NT2/D1 (cell line): ENCODE results near the gene AFF3.

Experiments
- SUZ12 ChIP-seq: IDR thresholded peaks from 2 replicates; pipeline ENCODE4 v1.6.1; 2011; ENCODE audit not compliant: insufficient read length, insufficient read depth; ENCODE audit errors: extremely low read depth
- YY1 ChIP-seq: IDR thresholded peaks from 2 replicates; pipeline ENCODE4 v1.6.1; 2011; ENCODE audit not compliant: insufficient read length, insufficient read depth
- ZNF274 ChIP-seq: IDR thresholded peaks from 2 replicates; pipeline ENCODE4 v1.6.1; 2011; ENCODE audit warnings: mild to moderate bottlenecking, low read depth, low read length

DNA sequence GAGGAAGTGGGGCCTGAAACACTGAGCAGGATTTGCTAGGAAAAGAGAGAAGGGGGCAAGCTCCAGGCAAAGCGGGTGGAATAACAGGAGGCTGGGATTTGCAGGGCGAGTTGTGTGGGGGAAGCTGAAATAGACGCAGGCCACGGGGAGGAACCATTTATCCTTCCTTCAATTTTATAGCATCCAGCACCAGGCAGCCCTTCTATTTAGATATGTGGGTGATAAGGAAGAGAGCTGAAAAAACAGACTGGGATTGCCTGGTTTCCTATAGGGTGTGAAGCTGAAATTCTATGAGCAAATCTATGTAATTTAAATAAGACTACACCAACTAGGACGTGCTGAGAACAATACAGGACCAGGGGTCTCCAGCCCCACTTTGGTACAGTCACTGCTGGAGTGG, 520.6 kb downstream of the AFF3 start:
- TF ChIP-seq YY1: no peak
- no peak for TF ChIP-seq SUZ12
- TF ChIP-seq ZNF274: no peak
